SW 1271 (cell line): ENCODE measurements around the gene SLC7A1.
"Not testable (repeated sequence)": the region's sequence is repeated elsewhere in the genome, so short reads cannot be mapped to it uniquely, and the experiment has no call there.

Experiments
- DNase-seq, 2 experiments: peaks; one replicate each; lab custom pipeline; 2025; lab: John Stamatoyannopoulos, UW

The SLC7A1 gene

GRCh38 chr13:29595380-29596063 lies at the start of gene SLC7A1:
SLC7A1 (minus strand) TSS chr13:29595688; CDS start chr13:29536188, 59,500 bp downstream.
- DNase-seq, result peak; percentile 62 to 72

- DNase-seq, result no peak
These were observed 45.2 kb upstream of the SLC7A1 start for GRCh38 chr13:29640665-29641064.

GRCh38 chr13:29636831-29637230 lies 41.3 kb upstream of the SLC7A1 start:
- not testable (repeated sequence) for DNase-seq

- no peak for DNase-seq
These were observed 29.5 kb upstream of the SLC7A1 start for GRCh38 chr13:29624997-29625396.

GRCh38 chr13:29621841-29622240 lies 26.4 kb upstream of the SLC7A1 start:
- DNase-seq, result no peak

GRCh38 chr13:29621051-29621800 lies 25.7 kb upstream of the SLC7A1 start:
- DNase-seq, result peak in 1 of 2 experiments; percentile 21

GRCh38 chr13:29619995-29620394 lies 24.5 kb upstream of the SLC7A1 start:
- peak; percentile 6 to 70 for DNase-seq

- no peak for DNase-seq
These were observed 17.6 kb upstream of the SLC7A1 start for GRCh38 chr13:29613101-29613500.

- no peak for DNase-seq
These were observed 12.0 kb upstream of the SLC7A1 start for GRCh38 chr13:29607465-29607864.

- DNase-seq, result no peak
These were observed 10.5 kb upstream of the SLC7A1 start for GRCh38 chr13:29605860-29606526.

GRCh38 chr13:29598321-29598720 lies 2.8 kb upstream of the SLC7A1 start:
- DNase-seq, result no peak

- DNase-seq, result no peak
These were observed 2.2 kb upstream of the SLC7A1 start for GRCh38 chr13:29597706-29598105.

- DNase-seq, result no peak
These were observed 1.8 kb upstream of the SLC7A1 start for GRCh38 chr13:29597246-29597645.

GRCh38 chr13:29596064-29596418 lies 553 bp upstream of the SLC7A1 start:
- DNase-seq, result no peak

GRCh38 chr13:29594710-29595379 lies 643 bp downstream of the SLC7A1 start:
- DNase-seq, result peak in 1 of 2 experiments; percentile 47

GRCh38 chr13:29594303-29594709 lies 1.2 kb downstream of the SLC7A1 start:
- DNase-seq, result peak; percentile 6 to 64

GRCh38 chr13:29593605-29594297 lies 1.7 kb downstream of the SLC7A1 start:
- DNase-seq, result no peak

GRCh38 chr13:29591310-29591709 lies 4.2 kb downstream of the SLC7A1 start:
- DNase-seq, result no peak

- no peak for DNase-seq
These were observed 5.5 kb downstream of the SLC7A1 start for GRCh38 chr13:29589967-29590366.

GRCh38 chr13:29589234-29589633 lies 6.3 kb downstream of the SLC7A1 start:
- DNase-seq, result no peak

GRCh38 chr13:29587645-29588044 lies 7.8 kb downstream of the SLC7A1 start:
- no peak for DNase-seq
